ENCODE results near the gene HS3ST6. TPM values are rescaled to one million over a fixed set of nuclear protein-coding genes. Genes with fewer than 3 reads are reported as not detected.

The HS3ST6 gene
- total RNA-seq, 1 donor from 2014 or later: not detected

- DNase-seq (ENCODE audit: low read depth): peak; percentile 74
- no peak overlapping the region for H3K4me3 ChIP-seq (ENCODE audit: low read depth, low read length)
- TF ChIP-seq CTCF (conservative IDR thresholded peaks at IDR 0.05; ENCODE audit: low read depth, low read length): no peak
Measured at GRCh38 chr16:1870365-1871082, 47.7 kb downstream of the HS3ST6 start.

- no peak for TF ChIP-seq CTCF (conservative IDR thresholded peaks at IDR 0.05; ENCODE audit: low read depth, low read length)
- H3K4me3 ChIP-seq (ENCODE audit: low read depth, low read length): no peak overlapping the region
- DNase-seq (ENCODE audit: low read depth): no peak
Measured at GRCh38 chr16:1865902-1866690, 52.1 kb downstream of the HS3ST6 start.

GRCh38 chr16:1863681-1864460 is 54.3 kb downstream of the HS3ST6 start:
- no peak overlapping the region for H3K4me3 ChIP-seq (ENCODE audit: low read depth, low read length)
- TF ChIP-seq CTCF (conservative IDR thresholded peaks at IDR 0.05; ENCODE audit: low read depth, low read length): peak; percentile 51
- no peak for DNase-seq (ENCODE audit: low read depth)

- no peak overlapping the region for H3K4me3 ChIP-seq (ENCODE audit: low read depth, low read length)
- no peak for DNase-seq (ENCODE audit: low read depth)
- TF ChIP-seq CTCF (conservative IDR thresholded peaks at IDR 0.05; ENCODE audit: low read depth, low read length): no peak
Measured at GRCh38 chr16:1862394-1862793, 55.8 kb downstream of the HS3ST6 start.

- no peak for DNase-seq (ENCODE audit: low read depth)
- TF ChIP-seq CTCF (conservative IDR thresholded peaks at IDR 0.05; ENCODE audit: low read depth, low read length): no peak
- H3K4me3 ChIP-seq (ENCODE audit: low read depth, low read length): no peak overlapping the region
Measured at GRCh38 chr16:1861730-1862129, 56.5 kb downstream of the HS3ST6 start.

Other genes starting within 250 kb of the HS3ST6 start
- 119 and 226 TPM in 2 replicates for gene JPT2, start 240.1 kb downstream of the HS3ST6 start, total RNA-seq
- gene MAPK8IP3, start 212.2 kb downstream of the HS3ST6 start, total RNA-seq: 22.0 and 37.5 TPM in 2 replicates
- gene NME3, start 146.9 kb downstream of the HS3ST6 start, total RNA-seq: 50.5 and 63.2 TPM in 2 replicates
- gene EME2, start 145.6 kb downstream of the HS3ST6 start, total RNA-seq: 7.5 and 14.0 TPM in 2 replicates
- 167 and 227 TPM in 2 replicates for gene MRPS34, start 145.3 kb downstream of the HS3ST6 start, total RNA-seq
- 35.0 and 57.9 TPM in 2 replicates for gene SPSB3, start 135.8 kb downstream of the HS3ST6 start, total RNA-seq
- gene NUBP2, start 135.5 kb downstream of the HS3ST6 start, total RNA-seq: 111 and 138 TPM in 2 replicates
- gene IGFALS, start 124.7 kb downstream of the HS3ST6 start, total RNA-seq: 2.6 TPM in 1 of 2 replicates, not detected in the other
- gene HAGH, start 91.6 kb downstream of the HS3ST6 start, total RNA-seq: 83.7 and 87.3 TPM in 2 replicates
- gene FAHD1, start 91.2 kb downstream of the HS3ST6 start, total RNA-seq: 47.7 and 59.2 TPM in 2 replicates
- gene MEIOB, start 46.3 kb downstream of the HS3ST6 start, total RNA-seq: 2.1 and 6.4 TPM in 2 replicates
- gene MSRB1, start 24.8 kb upstream of the HS3ST6 start, total RNA-seq: 8.6 and 22.0 TPM in 2 replicates
- not detected in 2 replicates for gene RPL3L, start 36.3 kb upstream of the HS3ST6 start, total RNA-seq
- gene NDUFB10, start 41.1 kb upstream of the HS3ST6 start, total RNA-seq: 236 and 407 TPM in 2 replicates
- 2,813 and 2,878 TPM in 2 replicates for gene RPS2, start 46.4 kb upstream of the HS3ST6 start, total RNA-seq
- gene RNF151, start 48.4 kb upstream of the HS3ST6 start, total RNA-seq: not detected in 2 replicates
- gene TBL3, start 53.6 kb upstream of the HS3ST6 start, total RNA-seq: 108 and 127 TPM in 2 replicates
- gene NOXO1, start 63.1 kb upstream of the HS3ST6 start, total RNA-seq: 0.94 and 1.2 TPM in 2 replicates
- 21.5 and 36.3 TPM in 2 replicates for gene GFER, start 65.8 kb upstream of the HS3ST6 start, total RNA-seq
- 8.5 and 22.0 TPM in 2 replicates for gene SYNGR3, start 71.6 kb upstream of the HS3ST6 start, total RNA-seq
- 48.8 and 66.9 TPM in 2 replicates for gene ZNF598, start 91.4 kb upstream of the HS3ST6 start, total RNA-seq
- 0.46 and 2.4 TPM in 2 replicates for gene NPW, start 101.4 kb upstream of the HS3ST6 start, total RNA-seq
- gene NHERF2, start 108.5 kb upstream of the HS3ST6 start, total RNA-seq: 29.9 and 42.2 TPM in 2 replicates
- gene NTHL1, start 129.4 kb upstream of the HS3ST6 start, total RNA-seq: 61.2 and 62.8 TPM in 2 replicates
- gene TSC2, start 129.6 kb upstream of the HS3ST6 start, total RNA-seq: 30.7 and 64.1 TPM in 2 replicates
- gene PKD1, start 217.5 kb upstream of the HS3ST6 start, total RNA-seq: 50.6 and 80.2 TPM in 2 replicates
- 2.3 and 11.6 TPM in 2 replicates for gene RAB26, start 230.2 kb upstream of the HS3ST6 start, total RNA-seq
- 48.6 and 63.9 TPM in 2 replicates for gene TRAF7, start 237.4 kb upstream of the HS3ST6 start, total RNA-seq